Peyer's patch (tissue), 4 donors: ENCODE data around the gene AHDC1.

Experiments used
- CTCF ChIP-seq, 6 experiments: fragments of 450-650 bp in 4 of 6; fragments of 200-600 bp in 2 of 6; sonication (generic) in 1 of 6; IDR thresholded peaks; one replicate each; pipeline ENCODE4 v1.5.1; 2017 to 2019; ENCODE audit warnings: antibody characterized with exemption in 6 of 6, mild to moderate bottlenecking in 3 of 6, moderate library complexity in 1 of 6
- POLR2A ChIP-seq, 2 donors: fragments of 450-650 bp; IDR thresholded peaks; one replicate each; pipeline ENCODE4 v1.5.1; 2017; ENCODE audit warnings: antibody characterized with exemption in 2 of 2, mild to moderate bottlenecking in 2 of 2, moderate library complexity in 2 of 2

GRCh38 chr1:27614625-27615344 lies 10.8 kb upstream of the AHDC1 start:
- no peak for TF ChIP-seq CTCF (IDR thresholded peaks at IDR 0.05)
- no peak for TF ChIP-seq POLR2A (IDR thresholded peaks at IDR 0.05)
